ENCODE data around the gene IFNAR1.
"Not testable (repeated sequence)": the region's sequence is repeated elsewhere in the genome, so short reads cannot be mapped to it uniquely, and the experiment has no call there.

Gene IFNAR1

DNA sequence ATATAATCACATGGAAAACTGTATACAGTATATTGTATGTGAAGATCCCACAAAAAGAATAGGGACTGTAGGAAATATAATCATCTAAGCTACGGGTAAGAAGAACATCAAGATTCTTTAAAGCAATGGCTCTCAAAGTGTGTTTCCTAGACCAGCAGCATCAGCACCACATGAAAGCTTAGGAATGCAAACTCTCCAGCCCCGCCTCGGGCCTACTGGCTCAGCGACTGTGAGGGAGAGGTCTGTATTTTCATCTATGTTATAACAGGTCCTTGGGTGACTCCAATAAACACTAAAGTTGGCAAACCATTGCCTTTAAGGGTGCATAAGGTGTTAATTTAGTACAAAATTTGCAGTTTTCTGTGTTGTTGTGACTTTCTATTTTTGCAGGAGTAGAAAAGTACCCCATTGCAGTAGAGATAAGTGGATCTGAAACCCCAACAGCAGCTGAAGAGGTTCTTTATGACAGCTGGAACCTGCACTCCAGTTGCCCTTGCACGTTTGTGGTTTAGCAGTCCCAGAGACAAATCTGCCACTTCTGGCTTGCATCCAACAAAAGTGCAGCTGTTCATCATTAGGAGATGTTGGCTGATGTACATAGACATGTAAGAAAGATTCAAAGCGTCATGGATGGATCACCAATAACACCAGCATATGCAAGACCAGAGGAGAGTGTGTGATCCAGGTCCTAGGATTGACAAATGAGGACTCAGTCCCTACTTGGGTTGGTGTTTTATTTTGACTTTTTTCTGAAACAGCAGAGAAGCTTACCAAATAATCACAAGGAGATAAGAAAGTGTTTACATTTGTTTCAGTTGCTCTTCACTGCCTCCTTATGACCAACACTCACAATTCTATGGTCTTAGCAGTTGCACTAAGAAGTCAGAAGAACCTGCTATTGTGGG is 15.9 kb upstream of the IFNAR1 start:
- no peak for DNase-seq

DNA sequence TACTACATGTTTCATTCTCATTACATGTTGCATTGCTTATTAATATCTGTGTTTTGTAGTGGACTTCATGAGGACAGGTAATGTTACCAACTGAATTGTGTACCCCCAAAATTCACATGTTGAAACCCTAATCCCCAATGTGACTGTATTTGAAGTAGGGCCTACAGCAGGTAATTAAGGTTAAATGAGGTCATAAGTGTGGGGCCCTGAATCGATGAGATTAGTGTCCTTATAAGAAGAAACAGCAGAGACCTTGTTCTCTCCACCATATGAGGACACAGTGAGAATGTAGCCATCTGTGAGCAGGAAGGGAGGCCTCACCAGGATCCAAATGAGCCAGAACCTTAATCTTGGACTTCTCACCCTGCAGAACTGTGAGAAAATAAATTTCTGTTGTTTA is 15.0 kb upstream of the IFNAR1 start:
- DNase-seq, result no peak

GRCh38 chr21:33312121-33312520 is 12.6 kb upstream of the IFNAR1 start:
- DNase-seq, result no peak

DNA sequence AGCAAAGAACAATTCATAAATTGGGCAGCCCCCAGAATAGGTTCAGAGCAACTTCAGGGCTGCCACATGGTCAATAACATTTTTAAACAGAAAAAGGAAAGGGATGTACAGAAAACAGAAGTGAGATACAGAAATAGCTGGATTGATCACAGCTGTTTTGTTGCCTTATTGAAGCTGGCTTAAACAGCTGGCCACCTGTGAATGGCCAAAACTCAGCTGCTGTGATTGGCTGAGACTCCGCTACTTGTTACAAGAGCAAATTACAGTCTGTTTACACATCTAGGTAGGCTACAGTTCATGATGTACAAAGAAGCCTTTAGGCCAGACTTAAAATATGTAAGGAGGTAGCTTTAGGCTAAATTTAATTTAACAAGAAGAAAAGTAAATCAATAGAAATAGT is 11.6 kb upstream of the IFNAR1 start:
- no peak for DNase-seq

GRCh38 chr21:33313611-33314010 is 11.2 kb upstream of the IFNAR1 start:
- DNase-seq, result no peak

DNA sequence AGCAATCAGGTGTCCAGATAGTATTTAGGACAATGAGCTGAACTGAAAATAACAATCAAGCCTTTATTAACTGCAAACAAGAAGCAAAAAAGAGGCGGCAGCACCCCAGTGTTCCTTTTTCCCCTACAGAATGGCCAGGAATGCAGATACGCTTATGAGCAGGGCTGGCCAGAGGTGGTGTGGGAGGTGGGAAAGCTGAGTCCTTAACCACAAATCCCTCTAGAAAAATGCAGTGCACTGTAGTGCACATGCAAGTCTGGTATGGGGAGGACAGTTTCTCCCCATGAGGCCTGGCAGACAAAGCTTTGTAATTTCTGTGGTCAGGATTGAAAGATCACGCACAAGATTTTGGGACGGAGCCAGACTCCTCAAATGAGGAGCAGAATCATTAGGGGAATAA is 10.7 kb upstream of the IFNAR1 start:
- DNase-seq, result no peak

GRCh38 chr21:33315946-33316710 is 8.6 kb upstream of the IFNAR1 start:
- DNase-seq, result no peak

DNA sequence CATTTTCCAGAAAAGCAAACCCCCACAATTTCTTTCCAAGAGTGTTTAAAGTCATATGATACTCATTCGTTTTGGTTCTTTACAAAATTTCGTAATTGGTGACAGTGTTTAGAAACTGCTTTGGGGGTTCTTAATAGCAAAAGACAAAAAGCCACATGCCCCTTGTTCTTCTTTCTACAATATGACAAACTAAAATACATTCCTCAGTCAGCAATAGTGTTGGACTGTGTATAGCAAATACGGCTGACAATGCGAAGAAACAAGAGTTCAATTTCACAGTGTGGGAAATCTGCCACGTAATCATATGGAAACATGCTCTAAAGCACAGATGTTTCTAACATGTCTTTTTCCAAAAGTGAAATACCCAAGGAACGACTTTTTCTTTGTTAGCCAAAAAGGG is 7.6 kb upstream of the IFNAR1 start:
- DNase-seq, result no peak

GRCh38 chr21:33317786-33318486 is 6.8 kb upstream of the IFNAR1 start:
- DNase-seq, result no peak

DNA sequence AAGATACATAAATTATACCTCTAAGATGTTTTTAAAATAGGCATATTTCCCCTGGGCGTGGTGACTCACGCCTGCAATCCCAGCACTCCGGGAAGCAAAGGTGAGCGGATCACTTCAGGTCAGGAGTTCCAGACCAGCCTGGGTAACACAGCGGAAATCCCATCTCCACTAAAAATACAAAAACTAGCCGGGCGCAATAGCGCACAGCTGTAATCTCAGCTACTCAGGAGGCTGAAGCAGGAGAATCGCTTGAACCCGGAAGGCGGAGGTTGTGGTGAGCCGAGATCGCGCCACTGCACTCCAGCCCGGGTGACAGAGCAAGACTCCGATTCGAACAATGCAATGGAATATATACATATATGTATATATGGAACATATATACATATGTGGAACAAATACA is 3.8 kb upstream of the IFNAR1 start:
- not testable (repeated sequence) for DNase-seq

- DNase-seq, result not testable (repeated sequence)
Observed at GRCh38 chr21:33323610-33324009, 1.2 kb upstream of the IFNAR1 start.

DNA sequence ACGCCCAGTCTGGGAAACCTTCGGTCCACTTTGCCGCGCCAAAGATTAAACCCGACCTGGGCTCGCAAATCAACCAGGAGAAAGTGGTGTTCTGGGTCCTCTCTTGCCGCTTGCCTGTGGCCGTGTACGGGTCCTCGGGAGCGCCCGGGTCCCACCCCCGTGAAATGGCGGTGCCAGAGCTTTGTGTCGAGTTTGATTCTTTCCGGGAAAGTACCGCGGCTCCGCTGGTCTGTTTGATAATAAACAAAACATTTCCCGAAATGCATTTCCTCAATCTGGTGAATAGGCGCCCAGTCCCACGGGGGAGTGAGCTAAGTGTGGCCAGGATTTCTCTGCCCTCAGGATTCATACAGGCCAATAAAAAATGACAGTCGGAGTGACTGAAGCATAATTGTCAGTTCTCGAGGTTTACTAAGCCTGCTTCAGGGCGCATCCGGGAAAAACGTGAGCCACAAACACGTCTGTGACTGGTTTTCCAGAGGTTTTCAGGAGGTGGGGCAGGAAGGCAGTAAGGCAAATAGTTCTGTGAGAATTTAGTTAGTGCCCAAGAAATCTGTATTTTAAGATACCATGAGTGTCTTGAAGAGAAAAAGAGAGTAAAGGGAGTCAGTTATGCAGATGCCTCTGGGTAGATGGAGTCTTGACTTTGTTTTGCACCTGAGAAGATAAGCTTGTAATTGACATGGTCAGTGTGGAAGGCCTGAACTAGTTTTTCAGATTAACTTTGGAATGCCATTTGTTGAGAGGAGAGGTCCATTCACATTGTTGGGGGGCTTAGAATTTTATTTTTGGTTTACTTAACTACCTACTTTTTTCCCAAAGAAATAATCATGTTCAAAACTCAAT is 675 bp downstream of the IFNAR1 start:
- peak; percentile 57 for DNase-seq

- DNase-seq, result no peak
Observed at GRCh38 chr21:33327326-33327725, 2.6 kb downstream of the IFNAR1 start.

DNA sequence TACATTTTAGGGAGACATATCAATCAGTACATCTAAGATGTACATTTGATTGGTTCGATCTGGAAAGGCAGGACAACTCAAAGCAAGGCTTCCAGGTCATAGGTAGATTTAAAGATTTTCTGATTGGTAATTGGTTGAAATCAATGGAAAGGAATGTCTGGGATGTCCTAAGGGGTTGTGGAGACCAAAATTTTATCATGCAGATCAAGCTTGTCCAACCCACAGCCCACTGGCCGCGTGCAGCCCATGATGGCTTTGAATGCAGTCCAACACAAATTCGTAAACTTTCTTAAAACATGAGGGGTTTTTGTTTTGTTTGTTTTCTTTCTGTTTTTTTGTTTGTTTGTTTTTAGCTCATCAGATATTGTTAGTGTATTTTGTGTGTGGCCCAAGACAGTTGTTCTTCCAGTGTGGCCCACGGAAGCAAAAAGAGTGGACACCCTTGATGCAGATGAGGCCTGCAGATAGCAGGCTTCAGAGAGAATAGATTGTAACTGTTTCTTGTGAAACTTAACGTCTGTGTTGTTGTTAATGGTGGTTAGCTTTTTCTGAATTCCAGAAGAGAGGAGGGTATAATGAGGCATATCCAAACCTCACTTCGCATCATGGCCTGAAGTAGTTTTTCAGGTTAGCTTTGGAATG is 3.1 kb downstream of the IFNAR1 start:
- no peak for DNase-seq

GRCh38 chr21:33330726-33331125 is 6.0 kb downstream of the IFNAR1 start:
- DNase-seq, result no peak

- DNase-seq, result no peak
Observed at GRCh38 chr21:33332143-33332542, 7.4 kb downstream of the IFNAR1 start.

GRCh38 chr21:33334191-33334590 is 9.4 kb downstream of the IFNAR1 start:
- DNase-seq, result no peak

DNA sequence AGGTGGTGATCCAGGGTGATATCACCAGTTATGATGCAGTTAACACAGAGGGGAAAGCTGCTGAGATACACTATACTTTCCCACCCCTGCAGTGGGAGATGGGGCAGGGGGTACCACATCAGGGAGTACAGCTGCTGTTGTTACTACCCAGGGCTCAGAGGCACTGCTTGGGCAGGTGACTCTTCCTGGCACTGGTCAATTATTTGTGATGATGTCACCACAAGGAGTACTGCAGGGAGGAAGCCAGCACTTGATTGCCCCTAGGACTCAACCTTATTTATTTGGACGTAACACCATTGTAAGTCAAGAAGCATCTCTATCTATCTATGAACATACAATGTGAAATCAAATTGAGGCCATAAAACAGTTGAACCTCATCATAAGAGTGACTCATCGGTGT is 10.1 kb downstream of the IFNAR1 start:
- DNase-seq, result no peak

GRCh38 chr21:33339135-33339534 is 14.4 kb downstream of the IFNAR1 start:
- no peak for DNase-seq

- no peak for DNase-seq
Observed at GRCh38 chr21:33339918-33340317, 15.1 kb downstream of the IFNAR1 start.

DNA sequence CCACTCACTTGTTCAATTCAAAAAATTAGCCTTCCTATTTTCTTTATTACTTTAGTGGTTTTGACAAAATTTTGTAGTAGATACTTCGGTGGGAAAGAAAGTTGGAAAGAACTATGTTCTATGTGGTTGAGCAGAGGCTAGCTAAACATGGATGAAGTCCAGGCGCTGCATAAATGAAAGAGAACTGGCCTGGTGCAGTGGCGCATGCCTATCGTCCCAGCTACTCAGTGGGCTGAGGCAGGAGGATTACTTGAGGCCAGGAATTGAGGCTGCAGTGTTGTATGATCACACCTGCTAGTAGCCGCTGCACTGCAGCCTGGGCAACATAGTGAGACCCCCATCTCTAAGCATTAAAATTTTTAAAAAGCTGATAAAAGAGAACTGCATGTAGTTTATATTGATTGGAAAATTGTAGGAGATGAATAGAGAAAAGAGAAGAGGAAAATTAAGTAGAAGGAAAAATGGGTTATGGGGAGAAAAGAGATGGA is 21.0 kb downstream of the IFNAR1 start:
- DNase-seq, result no peak

DNA sequence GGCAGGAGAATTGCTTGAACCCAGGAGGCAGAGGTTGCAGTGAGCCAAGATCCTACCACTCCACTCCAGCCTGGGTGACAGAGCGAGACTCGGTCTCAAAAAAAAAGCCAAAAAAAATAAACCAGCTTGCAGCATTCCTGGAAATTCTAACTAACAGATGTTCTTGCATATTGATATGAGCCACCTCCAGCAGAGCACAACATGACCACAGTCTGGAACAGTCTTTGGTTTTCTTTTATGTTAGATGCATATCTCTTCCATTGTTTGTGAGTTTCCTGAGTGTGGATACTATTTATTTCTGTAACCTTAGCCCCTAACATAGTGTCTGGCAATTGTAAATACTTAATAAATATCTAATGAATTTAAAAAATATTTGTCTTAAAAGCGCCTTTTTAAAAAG is 23.9 kb downstream of the IFNAR1 start:
- DNase-seq, result no peak

Data from KG1 (cell line).